HG02759 (cell line): ENCODE measurements around the gene CFP.
"Not testable (repeated sequence)": the region's sequence is repeated elsewhere in the genome, so short reads cannot be mapped to it uniquely, and the experiment has no call there.

ENCODE experiments used
- ATAC-seq: cut with Tn5 transposase; IDR thresholded peaks from one replicate; pipeline ENCODE4 v1.9.1; 2021; ENCODE audit warnings: mild to moderate bottlenecking, moderate library complexity; ENCODE audit not compliant: unreplicated experiment

CFP gene

GRCh38 chrX:47607091-47607490 lies 22.6 kb downstream of the CFP start:
- no peak for ATAC-seq

DNA sequence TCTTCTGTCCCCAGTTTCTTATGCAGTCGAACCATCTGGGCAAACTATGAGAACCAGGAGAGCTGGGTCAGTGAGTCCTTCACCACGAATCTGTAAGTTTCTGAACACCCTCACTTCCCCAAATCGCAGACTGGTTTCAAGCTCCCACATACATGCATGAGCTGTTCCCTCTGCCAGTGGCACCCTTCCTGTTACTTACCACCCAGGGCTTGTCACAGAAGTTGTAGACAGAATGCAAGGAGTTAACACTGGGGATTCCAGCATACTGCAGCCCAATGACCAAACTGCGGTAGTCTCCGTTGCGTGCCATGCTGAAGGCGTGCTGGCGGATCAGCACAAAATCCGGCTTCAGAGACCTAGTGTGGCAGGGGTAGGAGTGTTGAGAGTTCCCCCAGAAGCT lies 24.7 kb downstream of the CFP start:
- no peak for ATAC-seq

DNA sequence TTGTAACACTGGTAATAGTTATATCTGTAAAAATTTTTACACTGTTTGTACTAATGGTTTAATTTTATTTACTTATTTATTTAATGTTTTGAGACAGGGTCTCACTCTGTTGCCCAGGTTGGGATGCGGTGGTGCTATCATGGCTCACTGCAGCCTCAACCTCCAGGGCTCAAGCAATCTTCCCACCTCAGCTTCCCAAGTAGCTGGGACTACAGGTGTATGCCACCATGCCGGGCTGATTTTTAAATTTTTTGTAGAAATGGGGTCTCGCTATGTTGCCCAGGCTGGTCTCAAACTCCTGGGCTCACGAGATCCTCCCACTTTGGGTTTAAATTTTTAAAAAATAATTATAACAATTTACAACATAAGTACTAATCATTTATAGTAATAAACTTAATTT lies 26.6 kb downstream of the CFP start:
- not testable (repeated sequence) for ATAC-seq

- no peak for ATAC-seq
Observed at GRCh38 chrX:47597222-47597621, 32.5 kb downstream of the CFP start.

- no peak for ATAC-seq
Observed at GRCh38 chrX:47596256-47596655, 33.5 kb downstream of the CFP start.

- no peak for ATAC-seq
Observed at GRCh38 chrX:47595716-47596251, 33.9 kb downstream of the CFP start.

DNA sequence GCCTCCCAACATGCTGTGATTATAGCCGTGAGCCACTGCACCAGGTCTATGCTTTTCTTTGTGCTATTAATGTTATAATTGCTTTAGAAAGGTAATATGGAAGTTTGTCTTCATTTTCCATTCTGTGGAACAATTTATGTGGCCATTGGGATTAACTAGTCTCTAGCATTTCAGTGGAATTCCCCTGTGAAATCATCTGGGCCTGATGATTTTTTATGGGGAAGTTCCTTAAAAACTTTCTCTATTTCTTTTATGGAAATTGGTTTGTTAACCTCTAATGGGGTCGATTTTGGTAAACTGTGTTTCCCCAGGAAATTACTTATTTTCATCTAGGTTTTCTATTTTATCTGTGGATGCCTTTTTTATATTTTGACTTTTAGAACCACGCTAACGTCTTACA lies 36.2 kb downstream of the CFP start:
- no peak for ATAC-seq

- ATAC-seq, result no peak
Observed at GRCh38 chrX:47590984-47591383, 38.7 kb downstream of the CFP start.

DNA sequence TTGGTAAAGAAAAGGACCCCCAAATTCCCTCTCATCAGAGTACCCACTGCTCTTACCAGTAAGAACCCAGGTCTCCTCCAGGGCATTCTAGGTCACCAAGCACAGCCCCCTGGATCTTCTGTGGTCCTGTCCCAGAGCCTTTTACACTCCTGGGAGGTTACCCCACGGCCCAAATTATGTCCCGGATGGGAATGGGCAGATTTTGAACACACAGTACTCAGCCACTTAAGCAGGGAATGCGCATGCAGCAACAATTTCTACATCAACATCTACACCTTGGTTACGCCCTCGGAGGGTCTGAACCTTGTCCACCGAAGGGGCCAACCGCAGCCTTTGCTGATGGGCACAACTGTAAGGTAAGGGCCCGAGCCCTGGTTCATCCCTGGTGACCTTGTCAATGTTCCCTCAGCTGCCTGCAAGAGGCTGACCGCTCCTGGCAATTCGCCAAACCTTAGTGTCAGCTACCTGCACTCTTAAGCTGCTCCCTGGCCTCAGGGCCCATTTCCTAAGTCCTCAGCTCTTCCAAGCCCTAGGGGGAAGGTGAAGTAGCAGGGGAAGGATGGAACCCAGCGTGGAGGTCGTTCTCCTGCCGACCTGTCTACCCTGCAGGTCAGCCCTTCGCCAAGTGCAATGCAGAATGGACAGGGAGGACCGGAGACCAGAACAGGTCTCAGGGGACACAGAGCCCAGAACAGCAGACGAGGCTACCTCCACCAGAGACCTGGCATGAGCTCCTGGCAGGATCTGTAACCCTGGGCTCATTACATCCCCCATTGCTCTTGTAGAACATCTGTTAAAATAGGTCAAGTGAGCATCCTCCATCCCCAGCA lies 41.6 kb downstream of the CFP start:
- ATAC-seq, result no peak

GRCh38 chrX:47587091-47587891 lies 42.4 kb downstream of the CFP start:
- no peak for ATAC-seq

- ATAC-seq, result no peak
Observed at GRCh38 chrX:47586043-47586787, 43.5 kb downstream of the CFP start.

- no peak for ATAC-seq
Observed at GRCh38 chrX:47585273-47585672, 44.5 kb downstream of the CFP start.

DNA sequence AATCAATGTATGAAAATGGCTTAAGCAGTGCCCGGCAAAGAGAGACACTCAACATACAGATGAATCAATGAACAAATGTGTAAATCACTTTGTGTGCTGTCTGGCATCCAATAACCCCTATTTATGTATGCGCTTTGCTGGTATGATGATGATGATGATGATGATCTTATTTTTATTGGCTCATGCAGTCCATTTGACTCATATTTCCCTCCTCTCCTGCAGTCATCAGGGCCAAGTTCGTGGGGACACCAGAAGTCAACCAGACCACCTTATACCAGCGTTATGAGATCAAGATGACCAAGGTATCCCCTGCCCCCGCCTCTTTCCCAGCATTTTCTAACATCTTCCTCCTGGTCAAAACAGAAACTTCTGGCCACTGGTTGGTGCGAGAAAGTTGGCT lies 45.0 kb downstream of the CFP start:
- no peak for ATAC-seq

- no peak for ATAC-seq
Observed at GRCh38 chrX:47583240-47583861, 46.4 kb downstream of the CFP start.

- peak; percentile 90 for ATAC-seq
Observed at GRCh38 chrX:47581731-47582647, 47.7 kb downstream of the CFP start, which contains the start of gene TIMP1. TIMP1 (plus strand) TSS chrX:47582436; CDS start chrX:47583416, 980 bp downstream.

- no peak for ATAC-seq
Observed at GRCh38 chrX:47579537-47579936, 50.2 kb downstream of the CFP start.

DNA sequence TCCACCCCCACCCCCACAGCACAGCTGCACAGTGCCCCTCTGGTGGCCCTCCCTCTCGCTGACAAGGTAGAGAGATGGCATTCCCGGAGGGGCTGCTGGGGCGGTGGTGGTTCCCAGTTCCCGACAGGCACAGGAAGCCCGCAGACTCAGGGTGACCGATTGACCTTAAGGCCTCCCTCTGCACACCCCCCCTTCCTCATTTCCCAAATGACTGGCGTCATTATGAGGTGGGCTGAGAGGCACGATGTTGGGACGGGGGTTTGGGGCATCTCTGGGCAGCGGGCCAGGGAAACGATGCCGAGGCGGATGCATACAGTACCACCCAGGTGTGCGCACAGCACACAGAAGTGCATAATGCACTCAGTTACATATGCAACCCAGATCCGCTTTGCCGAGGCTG lies 51.0 kb downstream of the CFP start:
- no peak for ATAC-seq

DNA sequence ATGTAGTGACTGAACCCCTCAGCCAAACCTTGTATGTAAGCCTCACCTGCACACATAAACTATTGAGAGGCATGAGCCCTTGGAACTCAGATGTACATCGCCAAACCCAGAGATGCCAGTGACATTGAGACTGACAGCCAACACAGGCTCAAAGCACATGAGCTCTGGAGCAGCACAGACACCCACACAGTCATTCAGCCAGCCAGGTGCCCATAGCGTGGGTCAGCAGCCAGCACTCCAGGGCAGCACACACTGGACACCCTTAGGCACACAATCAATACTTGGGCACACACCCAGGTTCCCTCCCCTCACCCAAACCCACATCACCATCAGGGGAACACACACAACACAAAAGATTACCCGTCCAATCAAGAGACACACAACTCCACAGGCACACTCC lies 51.8 kb downstream of the CFP start:
- ATAC-seq, result no peak

GRCh38 chrX:47577424-47577823 lies 52.3 kb downstream of the CFP start:
- no peak for ATAC-seq
